K562 (cell line): Measurements from ENCODE around the gene ECE2. TPM values are rescaled to one million over a fixed set of nuclear protein-coding genes. Genes with fewer than 3 reads are reported as not detected.

Experiments used
- AFF4 ChIP-seq: sonication (generic); formaldehyde crosslinking; IDR thresholded peaks from 2 replicates; pipeline ENCODE4 v1.8.0; 2023; ENCODE audit warnings: mild to moderate bottlenecking, missing genetic modification reagents
- ESRRA ChIP-seq: fragments of 450-650 bp; IDR thresholded peaks from 2 replicates; pipeline ENCODE4 v1.6.1; 2014; ENCODE audit warnings: low read depth, mild to moderate bottlenecking, moderate library complexity, borderline replicate concordance
- FOS ChIP-seq: IDR thresholded peaks from 3 replicates; pipeline ENCODE4 v1.6.1; 2011; ENCODE audit not compliant: insufficient read length; ENCODE audit errors: extremely low read depth
- FOXP4 ChIP-seq: sonication (generic); formaldehyde crosslinking; IDR thresholded peaks from 2 replicates; pipeline ENCODE4 v1.8.0; 2022; ENCODE audit warnings: mild to moderate bottlenecking, missing genetic modification reagents, borderline replicate concordance
- GABPB1 ChIP-seq: sonication (generic); formaldehyde crosslinking; IDR thresholded peaks from 2 replicates; pipeline ENCODE4 v1.8.0; 2022; ENCODE audit warnings: mild to moderate bottlenecking, missing genetic modification reagents
- HDAC6 ChIP-seq: IDR thresholded peaks from 2 replicates; pipeline ENCODE4 v1.6.1; 2012; ENCODE audit warnings: low read depth, mild to moderate bottlenecking, control low read depth, inconsistent platforms, low read length, moderate library complexity
- HIVEP1 ChIP-seq: fragments of 250-450 bp; sonication (Bioruptor Pico); IDR thresholded peaks from 2 replicates; pipeline ENCODE4 v1.4.0; 2020; ENCODE audit warnings: mild to moderate bottlenecking
- IRF9 ChIP-seq: fragments of 450-650 bp; IDR thresholded peaks from 2 replicates; pipeline ENCODE4 v1.6.1; 2016; ENCODE audit warnings: missing biosample characterization, missing genetic modification characterization
- MCM2 ChIP-seq: fragments of 450-650 bp; IDR thresholded peaks from 2 replicates; pipeline ENCODE4 v1.6.1; 2017; ENCODE audit warnings: low read depth, mild to moderate bottlenecking
- MTA1 ChIP-seq: fragments of 450-650 bp; IDR thresholded peaks from 2 replicates; pipeline ENCODE4 v1.6.1; 2017; ENCODE audit warnings: borderline replicate concordance
- NFE2 ChIP-seq: IDR thresholded peaks from 2 replicates; pipeline ENCODE4 v1.6.1; 2014; ENCODE audit warnings: antibody characterized with exemption, low read depth
- NR4A1 ChIP-seq, 2 experiments: fragments of 250-450 bp in 1 of 2; fragments of 450-650 bp in 1 of 2; sonication (Bioruptor Pico) in 1 of 2; IDR thresholded peaks; 2 replicates each; pipeline versions ENCODE4 v1.4.0 to v1.6.1; 2016 to 2020; ENCODE audit warnings: mild to moderate bottlenecking in 2 of 2, missing compliant biosample characterization in 1 of 2, missing genetic modification characterization in 1 of 2, moderate library complexity in 1 of 2
- POLR2A ChIP-seq: fragments of 450-650 bp; conservative IDR thresholded peaks from 2 replicates; pipeline ENCODE4 v1.6.1; 2016
- PRMT5 ChIP-seq: sonication (generic); formaldehyde crosslinking; IDR thresholded peaks from 2 replicates; pipeline ENCODE4 v1.5.0; 2020; ENCODE audit warnings: missing genetic modification reagents
- SOX6 ChIP-seq: fragments of 450-650 bp; IDR thresholded peaks from 2 replicates; pipeline ENCODE4 v1.6.1; 2014; ENCODE audit warnings: mild to moderate bottlenecking
- SP1 ChIP-seq: sonication (generic); formaldehyde crosslinking; IDR thresholded peaks from 2 replicates; pipeline ENCODE4 v1.8.1; 2022; ENCODE audit warnings: mild to moderate bottlenecking, missing genetic modification reagents
- TBP ChIP-seq: optimal IDR thresholded peaks from 2 replicates; pipeline ENCODE3; 2011; ENCODE audit warnings: low read depth, low read length, improper control_type of control experiment
- ZFP1 ChIP-seq: fragments of 450-650 bp; formaldehyde crosslinking; IDR thresholded peaks from 2 replicates; pipeline ENCODE4 v1.4.0; 2020; ENCODE audit warnings: mild to moderate bottlenecking, mixed read lengths
- ZFP30 ChIP-seq: fragments of 250-450 bp; sonication (Bioruptor Pico); IDR thresholded peaks from 2 replicates; pipeline ENCODE4 v1.8.0; 2022; ENCODE audit warnings: moderate library complexity, mild to moderate bottlenecking, inconsistent platforms, borderline replicate concordance
- ZNF121 ChIP-seq: sonication (generic); formaldehyde crosslinking; conservative IDR thresholded peaks from 2 replicates; pipeline ENCODE4 v1.8.0; 2022; ENCODE audit warnings: missing genetic modification reagents
- ZNF830 ChIP-seq: fragments of 250-450 bp; sonication (Bioruptor Pico); IDR thresholded peaks from 2 replicates; pipeline ENCODE4 v1.5.0; 2021; ENCODE audit warnings: mild to moderate bottlenecking
- polyA plus RNA-seq, 8 experiments: library from polyadenylated mRNA; depleted of rRNA in 4 of 8; stranded (reverse) in 5 of 8; unstranded in 3 of 8; fragments of >200 nt; fragmentation: Nextera tagmentation in 2 of 8; fragmentation: Illumina TruSeq in 1 of 8; extraction: Ambion mirVana in 2 of 8; extraction: Trizol in 1 of 8; gene quantifications; 2 replicates each; pipeline versions ENCODE4 v1.2.1 to v1.2.3, GENCODE V29; 2011 to 2014; ENCODE audit warnings: inconsistent platforms in 1 of 8, missing spikeins in 1 of 8
- total RNA-seq, 7 experiments: library from RNA; depleted of rRNA in 6 of 7; stranded (reverse); fragments of >200 nt in 6 of 7; fragmentation: Illumina TruSeq in 2 of 7; extraction: Trizol in 2 of 7; gene quantifications; 2 replicates each; pipeline versions ENCODE4 v1.2.1 to v1.2.3, GENCODE V29; 2011 to 2021; ENCODE audit warnings: low replicate concordance in 1 of 7
- TF ChIP-seq, protein P1 (sequence below): sonication (generic); formaldehyde crosslinking; IDR thresholded peaks from 2 replicates; pipeline ENCODE4 v1.8.0; 2022; ENCODE audit warnings: mild to moderate bottlenecking, missing genetic modification reagents

Gene ECE2
- total and polyA plus RNA-seq, 9 of the 15 experiments (the other 6 are each of a cell fraction or from before 2014, with no cell fraction given), result not detected

- TF ChIP-seq NR4A1 (CRISPR knock-in tag; IDR thresholded peaks at IDR 0.05), result no peak
- no peak for TF ChIP-seq NR4A1 (tag; IDR thresholded peaks at IDR 0.05)
- peak; percentile 17; the same call in 1 of the 2 replicates for TF ChIP-seq GABPB1 (CRISPR knock-in tag)
- TF ChIP-seq HIVEP1, result no peak
- TF ChIP-seq TBP, result no peak
- TF ChIP-seq SP1 (CRISPR knock-in tag), result no peak
- TF ChIP-seq FOXP4 (CRISPR knock-in tag), result no peak
- no peak for TF ChIP-seq ESRRA
- no peak for TF ChIP-seq ZFP1 (CRISPR knock-in tag)
- TF ChIP-seq POLR2A, result no peak
- TF ChIP-seq FOS, result no peak
- TF ChIP-seq ZFP30 (CRISPR knock-in tag), result no peak
- no peak for TF ChIP-seq AFF4
- TF ChIP-seq NFE2, result no peak
- TF ChIP-seq SOX6, result no peak
- no peak for TF ChIP-seq ZNF830 (CRISPR knock-in tag)
- no peak for TF ChIP-seq IRF9 (tag)
- TF ChIP-seq HDAC6, result no peak
- no peak for TF ChIP-seq MTA1
- TF ChIP-seq, protein P1, sequence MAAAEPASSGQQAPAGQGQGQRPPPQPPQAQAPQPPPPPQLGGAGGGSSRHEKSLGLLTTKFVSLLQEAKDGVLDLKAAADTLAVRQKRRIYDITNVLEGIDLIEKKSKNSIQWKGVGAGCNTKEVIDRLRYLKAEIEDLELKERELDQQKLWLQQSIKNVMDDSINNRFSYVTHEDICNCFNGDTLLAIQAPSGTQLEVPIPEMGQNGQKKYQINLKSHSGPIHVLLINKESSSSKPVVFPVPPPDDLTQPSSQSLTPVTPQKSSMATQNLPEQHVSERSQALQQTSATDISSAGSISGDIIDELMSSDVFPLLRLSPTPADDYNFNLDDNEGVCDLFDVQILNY (CRISPR knock-in tag), result no peak
- no peak for TF ChIP-seq ZNF121 (CRISPR knock-in tag)
- TF ChIP-seq PRMT5, result no peak
- no peak for TF ChIP-seq MCM2
These were observed 15.7 kb upstream of the ECE2 start (continued) for GRCh38 chr3:184259878-184260723.
